T follicular helper cell (primary cell): ENCODE data around the gene CUBN.

ENCODE experiments used
- DNase-seq: peaks from one replicate; pipeline ENCODE4 v3.0.0-alpha.2; 2020; ENCODE audit warnings: low read depth

CUBN gene

DNA sequence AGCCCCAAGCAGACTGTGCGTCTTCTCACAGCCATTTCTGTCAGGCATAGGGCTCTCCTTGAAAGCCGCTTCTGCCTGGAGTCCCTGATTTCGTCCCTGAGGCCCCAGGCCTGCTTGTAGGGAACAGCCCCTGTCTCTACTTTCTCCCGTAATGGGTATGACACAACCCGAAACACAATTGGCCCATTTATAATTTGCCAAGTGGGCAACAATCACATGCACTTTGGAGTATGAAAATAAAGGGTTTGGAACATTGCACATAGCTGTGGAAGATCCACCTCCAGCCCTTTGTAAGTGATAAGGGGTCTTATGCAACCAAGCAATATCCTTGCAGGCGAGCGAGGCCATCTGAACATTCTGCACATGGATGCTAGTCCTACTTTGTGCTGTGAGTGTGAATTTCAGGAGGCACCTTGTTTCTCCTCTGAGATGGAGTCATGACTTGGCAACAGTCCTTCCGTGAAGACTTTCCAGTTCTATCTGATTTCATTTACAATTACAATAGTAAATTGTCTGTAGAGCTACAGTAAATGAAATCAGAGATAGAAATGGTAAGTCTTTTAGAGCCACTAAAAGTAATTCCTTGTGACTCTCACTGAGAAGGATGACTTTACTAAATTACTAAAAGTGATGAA, 141.5 kb downstream of the CUBN start:
- no peak for DNase-seq

DNA sequence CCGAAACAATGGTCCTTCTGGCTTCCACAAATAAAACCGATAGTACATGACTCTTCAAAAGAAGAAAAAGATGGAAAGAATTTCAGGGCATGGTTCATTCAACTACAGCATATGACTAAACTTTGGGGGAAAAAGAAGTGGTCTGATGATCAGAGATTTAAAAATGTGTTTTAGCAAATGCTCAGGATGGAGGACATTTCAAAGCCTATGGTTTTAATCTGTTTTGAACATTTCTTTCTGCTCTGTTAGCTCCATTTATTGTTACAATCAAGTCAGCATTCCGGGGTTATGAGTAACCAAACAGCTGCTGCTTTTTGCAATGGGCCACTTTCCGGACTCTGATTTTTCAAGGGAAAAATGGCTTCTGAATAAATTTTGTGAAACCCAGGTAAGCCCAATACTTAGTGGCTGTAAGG, 142.4 kb downstream of the CUBN start:
- DNase-seq, result no peak

DNA sequence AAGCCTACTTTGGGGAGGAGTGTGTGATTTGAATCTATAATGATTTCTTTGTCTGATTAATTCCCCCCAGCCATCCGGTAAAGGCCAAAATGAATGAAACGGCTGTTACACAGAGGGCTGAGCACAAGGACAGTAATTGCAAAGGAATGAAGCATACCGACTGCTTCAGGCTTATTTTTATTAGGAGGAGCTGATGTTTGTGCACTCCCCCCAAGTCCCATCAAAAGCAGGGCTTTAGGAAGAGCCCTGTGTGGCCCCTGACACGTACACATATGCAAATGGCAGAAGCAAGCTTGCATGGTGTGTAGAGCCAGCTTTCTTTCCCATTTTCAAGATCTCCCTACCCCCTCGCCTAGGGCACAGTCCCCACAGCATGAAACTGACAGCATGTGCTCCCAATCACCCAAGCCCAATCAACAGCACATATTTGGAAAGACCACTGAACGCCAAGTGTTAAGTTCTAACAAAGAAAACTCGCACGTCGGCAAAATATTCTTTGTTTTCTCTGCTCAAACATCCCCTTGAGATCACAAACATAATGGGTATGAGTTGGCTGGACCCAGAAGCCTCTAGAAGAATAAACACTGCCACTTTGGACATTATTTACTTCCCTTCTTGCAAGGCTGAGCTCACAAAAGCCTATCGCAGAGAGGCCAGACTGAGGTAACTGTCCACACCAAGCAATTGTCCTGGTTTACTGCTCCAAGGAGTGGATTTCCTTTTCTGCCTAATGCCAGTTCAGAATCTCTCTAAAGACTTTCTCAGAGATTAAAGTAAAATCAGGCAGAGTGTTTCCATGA, 143.0 kb downstream of the CUBN start:
- no peak for DNase-seq

DNA sequence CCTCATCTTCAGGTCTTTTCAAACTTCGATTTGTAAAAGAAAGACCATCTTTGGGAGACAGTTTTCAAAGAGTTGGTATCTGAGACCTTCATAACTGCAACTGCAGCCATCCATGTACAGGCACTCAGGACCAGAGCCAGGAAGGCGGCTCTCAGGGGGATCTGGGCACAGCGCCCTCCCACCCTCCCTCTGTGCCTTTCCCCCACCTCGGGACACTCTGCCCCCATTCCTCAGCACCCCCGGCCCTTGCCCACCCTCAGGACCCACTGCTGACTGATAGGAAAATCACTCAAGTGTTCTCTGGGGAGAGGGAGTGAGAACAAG, 143.6 kb downstream of the CUBN start:
- DNase-seq, result no peak

DNA sequence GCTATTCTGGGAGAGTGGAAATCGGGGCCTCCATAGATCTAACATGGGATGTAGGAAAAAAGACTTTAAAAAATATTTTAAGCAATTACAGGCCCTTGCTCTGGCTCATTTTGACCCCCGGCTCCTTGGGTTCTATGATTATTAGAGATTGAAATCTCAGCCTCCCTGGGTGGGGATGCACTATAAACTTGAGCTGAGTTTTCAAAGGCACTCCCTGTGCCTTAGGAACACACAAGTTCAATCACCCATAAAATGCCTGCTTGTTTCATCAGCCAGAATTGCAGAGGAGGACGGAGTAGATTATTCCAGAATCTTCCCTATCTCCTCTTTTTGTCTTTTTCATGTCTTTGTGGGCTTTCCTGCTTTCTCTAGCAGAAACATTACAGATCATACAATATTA, 145.4 kb downstream of the CUBN start:
- no peak for DNase-seq

DNA sequence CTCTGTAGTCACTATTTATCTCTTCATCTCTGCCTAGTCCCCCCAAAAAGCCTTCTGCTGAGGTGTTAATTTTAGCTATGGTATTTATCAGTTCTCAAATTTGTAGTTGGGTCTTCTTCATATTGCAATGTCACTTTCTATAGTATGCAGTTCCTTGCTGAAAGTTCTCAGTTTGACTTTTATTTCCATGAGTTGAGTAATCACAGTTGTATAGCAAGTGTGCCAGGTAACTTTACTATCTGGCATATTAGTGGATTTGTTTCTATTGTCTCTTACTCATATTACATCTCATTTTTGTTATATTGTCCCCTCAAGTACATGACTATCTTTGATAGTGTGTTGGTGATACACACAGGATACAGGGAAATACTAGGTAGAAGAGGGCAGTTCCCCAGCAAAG, 152.8 kb downstream of the CUBN start:
- DNase-seq, result no peak

DNA sequence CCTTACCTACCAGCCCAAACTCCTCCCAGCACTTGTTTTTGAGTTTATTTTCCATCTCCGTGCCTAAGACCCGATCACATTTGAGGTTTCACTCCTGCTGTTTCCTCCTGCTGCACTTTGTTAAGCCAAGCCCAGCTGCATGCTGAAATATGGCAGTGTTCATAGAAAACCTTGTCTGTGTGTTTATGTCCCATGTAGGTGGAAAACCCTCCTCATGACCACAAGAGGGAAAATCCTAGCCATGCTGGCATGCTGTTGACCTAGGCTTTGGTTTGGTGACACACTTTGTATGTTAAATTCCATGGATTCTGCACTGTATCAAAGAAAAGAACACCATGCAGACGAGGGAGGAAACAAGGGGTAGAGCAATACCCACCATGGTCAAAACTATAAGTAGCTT, 154.4 kb downstream of the CUBN start:
- no peak for DNase-seq

DNA sequence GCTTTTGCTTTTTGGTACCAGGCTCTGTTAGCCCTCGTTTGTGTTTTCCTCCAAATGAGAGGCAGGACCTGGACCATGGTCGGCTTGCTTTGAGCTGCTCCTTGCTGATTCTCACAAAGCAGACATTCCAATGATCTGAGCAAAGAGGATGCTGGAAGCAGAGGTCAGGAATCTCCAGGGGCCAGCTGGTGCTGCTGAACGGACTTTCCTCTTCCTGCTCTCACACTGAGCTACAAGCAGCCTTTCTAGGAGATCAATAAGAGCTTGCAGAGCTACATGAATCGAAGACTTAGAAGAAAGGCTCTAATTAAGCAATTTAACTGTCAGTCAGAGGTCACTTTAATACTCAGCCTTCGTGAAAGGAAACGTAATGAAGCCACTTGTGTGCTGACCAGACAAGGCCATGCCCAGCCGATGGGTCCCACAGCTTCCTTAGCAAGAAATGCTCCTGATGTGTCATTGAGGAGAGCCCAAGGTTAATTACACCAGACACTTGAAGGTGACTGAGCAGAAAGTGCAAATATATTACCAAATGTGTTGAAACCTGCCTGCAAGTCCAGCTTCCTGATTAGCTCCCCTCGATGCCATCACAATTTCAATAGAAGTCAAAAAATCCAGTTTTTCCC, 161.1 kb downstream of the CUBN start:
- DNase-seq, result no peak

DNA sequence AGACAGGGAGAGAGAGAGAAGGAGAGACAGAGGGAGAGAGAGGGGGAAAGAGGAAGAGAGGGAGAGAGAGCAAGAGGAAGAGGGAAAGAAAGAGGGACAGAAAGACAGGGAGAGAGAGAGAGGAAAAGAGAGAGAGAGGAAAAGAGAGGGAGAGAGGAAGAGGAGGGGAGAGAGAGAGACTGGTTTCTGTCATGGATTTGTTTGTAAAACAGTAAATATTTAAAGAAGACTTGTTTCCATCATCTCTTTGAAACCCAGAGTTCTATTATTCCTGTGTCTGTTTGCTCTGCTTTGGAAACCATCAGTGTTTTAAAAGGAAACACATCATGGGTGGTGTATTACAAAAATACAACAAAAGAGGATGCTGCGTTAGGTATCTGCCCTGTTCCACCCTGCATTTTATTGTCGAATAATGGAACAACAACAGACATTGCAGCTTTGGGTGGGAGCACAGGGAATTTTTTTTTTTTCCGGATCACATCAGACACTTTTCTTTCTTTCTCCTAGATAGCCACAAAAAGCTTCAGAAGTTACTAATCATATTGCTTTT, 161.7 kb downstream of the CUBN start:
- DNase-seq, result no peak

DNA sequence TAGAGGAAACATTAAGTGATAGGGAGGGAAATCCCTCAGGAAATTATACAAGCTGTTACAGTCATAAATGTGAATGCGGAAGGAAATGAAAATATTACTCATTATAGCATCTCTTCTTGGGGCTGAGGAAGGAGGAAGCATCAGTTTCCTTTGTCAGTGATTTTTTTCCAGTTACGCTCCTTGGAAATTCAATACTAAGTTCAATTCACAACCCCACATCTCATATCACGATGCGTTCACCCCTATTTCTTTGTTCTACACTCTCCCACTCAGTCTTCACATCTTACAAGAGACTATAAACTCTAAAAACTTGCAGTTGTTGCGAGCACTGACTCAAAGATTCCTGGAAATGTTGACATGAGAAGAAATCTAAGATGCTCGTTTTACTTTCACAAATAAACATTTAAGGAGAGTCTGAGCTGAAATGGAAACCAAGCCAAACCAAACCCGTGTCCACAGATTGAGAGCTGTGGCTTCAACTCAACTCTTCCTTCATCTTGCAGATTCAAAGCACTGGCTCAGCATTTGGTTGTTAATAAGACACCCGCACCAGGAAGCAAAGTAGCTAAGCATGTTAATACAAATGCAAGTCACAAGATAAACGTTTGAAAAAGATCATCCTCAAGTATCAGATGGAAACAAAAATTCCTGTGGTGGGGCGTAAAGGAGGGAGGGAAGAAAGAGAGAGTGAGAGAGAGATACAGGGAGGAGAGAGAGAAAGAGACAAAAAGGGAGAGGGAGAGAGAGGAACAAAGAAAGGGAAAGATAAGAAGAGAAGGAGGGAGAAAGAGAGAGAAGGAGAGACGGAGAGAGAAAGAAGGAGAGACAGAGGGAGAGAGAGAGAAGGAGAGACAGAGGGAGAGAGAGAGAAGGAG, 162.4 kb downstream of the CUBN start:
- no peak for DNase-seq

DNA sequence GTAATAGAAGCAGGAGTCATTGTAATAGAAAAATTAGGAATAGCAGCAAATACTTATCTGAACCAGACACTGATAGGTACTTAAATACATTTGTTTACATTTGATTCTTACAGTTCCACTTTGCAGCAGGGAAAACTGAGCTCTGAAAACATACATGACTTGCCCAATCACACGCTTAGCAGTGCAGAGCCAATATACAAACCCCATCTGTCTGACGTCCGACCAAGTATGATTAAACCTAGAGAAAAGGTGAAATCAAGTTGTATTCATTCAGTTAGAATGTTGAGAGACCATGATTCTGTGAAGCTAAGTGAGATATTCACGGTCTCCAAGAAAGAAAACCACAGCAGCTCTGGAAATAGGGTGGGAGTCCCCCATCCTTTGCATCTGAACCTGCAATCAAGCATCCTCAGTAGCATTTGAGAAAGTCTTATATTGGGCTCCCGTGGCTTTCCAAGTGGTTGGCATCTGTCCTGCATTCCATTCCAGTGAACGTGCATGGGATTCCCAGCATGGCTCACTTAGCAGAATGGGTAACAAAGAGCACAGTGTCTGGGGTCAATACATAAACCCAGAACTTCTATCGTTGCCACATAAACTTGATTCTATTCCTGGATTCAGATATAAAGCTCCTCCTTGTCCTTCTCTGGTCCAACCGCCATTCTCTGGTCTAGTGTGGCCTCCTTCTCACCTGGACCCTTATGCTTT, 163.7 kb downstream of the CUBN start:
- no peak for DNase-seq

DNA sequence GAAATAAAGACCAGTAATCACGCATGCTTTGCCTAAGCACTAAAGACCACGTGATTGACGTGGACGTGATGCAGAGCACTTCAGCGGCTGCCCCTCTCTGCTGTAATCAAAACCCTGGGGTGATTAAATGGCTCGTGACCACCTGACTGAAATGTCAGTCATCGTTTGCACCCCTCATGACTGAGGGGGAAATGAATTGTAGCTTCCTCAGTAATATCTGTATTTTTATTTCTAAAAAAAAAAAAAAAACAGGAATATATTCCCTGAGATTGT, 164.3 kb downstream of the CUBN start:
- no peak for DNase-seq

DNA sequence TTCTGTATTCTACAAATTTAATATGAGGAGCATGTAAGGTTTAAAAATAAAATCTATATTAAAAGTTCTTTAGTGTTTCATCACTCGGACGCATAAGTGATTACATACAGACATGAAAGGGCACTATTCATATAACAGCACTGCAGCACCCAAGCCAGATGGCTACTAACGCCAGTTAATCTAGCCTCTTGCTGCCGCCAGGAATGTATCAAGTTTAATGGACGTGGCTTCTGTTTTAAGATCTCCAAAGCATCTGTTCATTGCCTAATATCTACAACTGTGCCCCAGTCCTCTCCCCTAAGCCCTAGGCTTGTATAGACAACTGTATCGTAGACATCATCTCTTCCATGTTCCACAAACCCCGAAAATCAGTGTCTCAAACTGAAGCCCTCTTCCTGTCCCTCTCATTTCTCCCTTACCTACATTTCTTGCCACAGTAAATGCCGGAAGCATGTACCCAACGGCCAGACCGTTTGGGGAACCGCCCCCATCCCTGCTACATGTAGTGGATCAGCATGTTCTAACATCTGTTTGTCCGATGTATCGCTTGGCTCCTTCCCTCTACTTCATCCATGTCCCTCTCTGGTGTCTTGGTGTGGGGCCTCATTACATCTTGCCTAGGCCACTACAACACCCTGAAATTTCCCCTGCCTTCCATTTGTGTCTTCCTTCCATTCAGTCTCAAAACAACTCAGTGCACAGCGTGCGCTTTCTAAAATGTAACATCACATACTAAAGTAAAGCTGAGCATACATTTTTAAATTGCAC, 164.9 kb downstream of the CUBN start:
- DNase-seq, result no peak

DNA sequence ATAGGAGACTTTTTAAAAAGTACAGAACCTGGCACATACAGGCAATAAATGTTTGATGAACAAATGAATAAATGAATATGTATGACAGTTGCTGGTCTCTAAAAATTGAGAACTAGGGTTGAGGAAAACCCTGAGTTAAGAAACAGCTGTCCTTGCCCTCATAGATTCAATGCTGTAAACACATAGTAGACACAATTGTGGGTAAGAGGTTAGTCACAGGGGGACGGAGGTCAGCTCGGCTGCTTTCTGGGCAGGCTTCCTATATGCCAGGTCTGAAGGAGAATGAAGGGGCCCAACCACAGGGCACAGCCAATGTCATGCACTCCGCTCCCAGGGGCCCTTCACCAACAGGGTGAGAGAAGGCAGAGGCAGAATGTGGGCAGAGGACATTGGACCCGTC, 169.1 kb downstream of the CUBN start:
- DNase-seq, result no peak

DNA sequence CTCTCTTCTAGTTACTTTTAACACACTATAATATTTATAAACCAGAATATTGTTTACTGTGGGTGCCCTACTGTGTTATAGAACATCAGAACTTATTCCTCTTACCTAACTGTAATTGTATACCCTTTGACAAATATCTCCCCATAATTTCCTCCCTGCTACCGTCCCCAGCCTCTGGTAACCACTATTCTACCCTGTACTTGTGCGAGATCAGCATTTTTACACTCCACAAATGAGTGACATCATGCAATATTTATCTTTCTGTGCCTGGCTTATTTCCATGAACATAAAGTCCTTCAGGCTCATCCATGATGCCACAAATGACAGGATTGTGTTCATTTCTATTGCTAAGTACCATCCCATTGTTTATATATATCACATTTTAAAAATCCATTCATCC, 172.6 kb downstream of the CUBN start:
- no peak for DNase-seq

DNA sequence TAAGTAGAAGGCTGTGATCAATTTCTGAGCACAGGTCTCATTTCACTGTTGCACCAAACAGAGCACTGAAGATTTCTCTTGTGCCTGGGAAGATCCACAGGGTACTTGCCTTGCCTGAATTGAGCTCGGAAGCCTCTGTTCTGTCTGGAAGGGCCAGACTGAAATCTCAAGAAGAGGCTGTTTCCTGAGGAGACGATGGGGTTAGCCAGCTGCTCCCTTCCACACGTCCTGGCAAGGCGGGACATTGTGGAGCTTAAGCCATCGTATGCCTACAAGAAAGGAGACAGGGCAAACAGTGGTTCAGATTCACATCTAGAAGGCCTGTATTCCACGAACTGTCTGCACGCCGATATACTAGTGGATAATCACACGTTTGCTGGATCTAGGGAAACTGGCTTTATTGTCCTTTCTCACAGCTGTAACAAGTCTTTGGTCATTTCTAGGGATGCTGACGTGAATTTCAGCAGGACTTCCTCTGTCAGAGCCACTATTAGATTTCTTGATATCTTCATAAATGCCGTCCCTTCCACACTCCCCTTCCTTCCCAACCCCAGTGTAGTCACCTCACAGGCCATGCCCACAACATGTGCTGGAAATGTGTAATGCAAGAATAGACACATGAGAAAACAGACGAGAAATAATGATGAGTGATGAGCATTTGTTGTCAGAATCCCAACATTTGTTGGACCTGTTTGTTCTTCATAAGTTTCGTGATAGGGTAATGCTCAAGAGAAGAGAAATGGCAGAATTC, 175.2 kb downstream of the CUBN start:
- DNase-seq, result no peak

DNA sequence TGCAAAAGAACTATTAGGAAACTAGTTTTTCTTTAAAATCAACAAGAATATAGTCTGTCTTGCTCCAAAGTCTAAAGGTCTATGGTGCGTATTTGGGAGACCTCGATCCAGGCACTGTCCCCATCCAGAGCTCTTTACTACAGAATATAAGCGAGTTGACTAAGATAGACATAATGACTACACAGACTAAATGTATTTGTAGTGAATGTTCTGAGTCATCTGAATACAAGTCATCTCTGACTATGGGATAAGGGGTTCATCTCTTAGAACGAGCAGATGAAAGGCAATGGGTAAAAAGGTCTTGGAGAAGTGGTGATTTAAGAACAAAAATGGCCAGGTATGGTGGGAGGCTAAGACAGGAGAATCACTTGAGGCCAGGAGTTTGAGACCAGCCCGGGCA, 176.3 kb downstream of the CUBN start:
- no peak for DNase-seq

DNA sequence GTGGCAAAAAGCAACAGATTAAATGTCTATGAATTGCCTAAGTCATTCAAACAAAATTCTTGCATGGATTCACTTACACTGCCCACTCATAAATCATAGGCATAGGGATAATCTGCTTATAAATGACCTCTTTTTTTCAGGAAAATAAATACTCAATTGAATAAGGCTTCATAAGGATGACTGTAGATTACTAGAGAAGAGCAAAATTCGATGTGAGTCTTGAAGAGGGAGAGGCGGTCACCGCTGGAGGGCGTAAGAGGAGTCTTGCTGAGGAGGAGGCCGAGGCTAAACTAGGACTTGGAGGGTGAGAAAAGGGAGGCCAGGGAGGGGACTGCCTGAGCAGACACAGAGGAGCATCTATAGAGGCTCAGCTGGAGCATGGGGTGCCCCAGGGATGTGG, 177.0 kb downstream of the CUBN start:
- no peak for DNase-seq

DNA sequence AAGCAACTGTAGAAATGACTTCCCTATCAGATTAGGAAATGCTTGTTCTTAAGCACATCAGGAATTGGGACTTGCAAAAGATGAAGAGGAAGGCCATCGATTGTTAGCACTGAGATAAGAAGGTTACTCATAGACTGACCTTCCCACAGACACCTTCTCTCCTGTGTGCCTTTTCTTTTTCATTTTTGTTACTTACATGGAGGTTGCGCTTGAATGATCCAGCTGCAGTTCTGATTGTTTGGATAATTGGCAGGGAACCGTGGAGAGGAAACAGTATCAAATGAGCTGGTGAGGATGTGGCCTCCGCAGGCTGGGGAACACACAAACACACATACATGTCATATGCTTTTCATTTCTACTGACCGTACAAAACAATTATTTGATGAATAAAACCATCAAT, 177.5 kb downstream of the CUBN start:
- no peak for DNase-seq
